Epithelial cell of proximal tubule (primary cell): ENCODE results near the gene SLC4A1. TPM values are rescaled to one million over a fixed set of nuclear protein-coding genes. Genes with fewer than 3 reads are reported as not detected.
"Not testable (repeated sequence)": the region's sequence is repeated elsewhere in the genome, so short reads cannot be mapped to it uniquely, and the experiment has no call there.

Experiments used
- DNase-seq: peaks from one replicate; pipeline ENCODE4 v3.0.0-alpha.2; 2011; ENCODE audit warnings: low read depth
- H3K4me3 ChIP-seq: 2 replicates; pipeline ENCODE4 v1.5.1; 2011; ENCODE audit warnings: low read depth, mild to moderate bottlenecking, low read length
- total RNA-seq: library from RNA; depleted of rRNA; stranded (reverse); fragments of >200 nt; gene quantifications from 2 replicates; pipeline ENCODE4 v1.2.3, GENCODE V29; 2015
- TF ChIP-seq, protein P1 (sequence below): conservative IDR thresholded peaks from 2 replicates; pipeline ENCODE4 v1.5.1; 2012; ENCODE audit warnings: low read depth, mild to moderate bottlenecking, low read length

Gene SLC4A1
- total RNA-seq, 1 donor from 2014 or later: not detected

DNA sequence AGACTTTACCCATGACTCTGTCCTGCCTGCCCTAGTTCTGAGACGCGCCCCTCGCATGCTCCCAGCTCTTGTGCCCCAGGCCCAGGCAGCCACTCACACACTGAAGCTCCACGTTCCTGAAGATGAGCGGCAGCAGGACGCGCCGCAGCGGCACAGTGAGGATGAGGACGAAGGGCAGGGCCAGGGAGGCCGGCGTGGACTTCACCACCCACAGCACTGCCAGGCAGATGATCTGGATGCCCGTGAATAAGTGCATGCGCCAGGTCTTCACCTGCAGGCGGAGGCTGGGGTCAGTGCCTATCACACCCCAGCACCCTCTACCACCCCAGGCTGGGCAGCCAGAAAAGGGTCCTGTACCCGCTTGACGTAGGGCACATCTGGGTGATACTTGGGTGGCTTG is 16.9 kb downstream of the SLC4A1 start:
- H3K4me3 ChIP-seq: no peak overlapping the region
- no peak for DNase-seq
- TF ChIP-seq, protein P1, sequence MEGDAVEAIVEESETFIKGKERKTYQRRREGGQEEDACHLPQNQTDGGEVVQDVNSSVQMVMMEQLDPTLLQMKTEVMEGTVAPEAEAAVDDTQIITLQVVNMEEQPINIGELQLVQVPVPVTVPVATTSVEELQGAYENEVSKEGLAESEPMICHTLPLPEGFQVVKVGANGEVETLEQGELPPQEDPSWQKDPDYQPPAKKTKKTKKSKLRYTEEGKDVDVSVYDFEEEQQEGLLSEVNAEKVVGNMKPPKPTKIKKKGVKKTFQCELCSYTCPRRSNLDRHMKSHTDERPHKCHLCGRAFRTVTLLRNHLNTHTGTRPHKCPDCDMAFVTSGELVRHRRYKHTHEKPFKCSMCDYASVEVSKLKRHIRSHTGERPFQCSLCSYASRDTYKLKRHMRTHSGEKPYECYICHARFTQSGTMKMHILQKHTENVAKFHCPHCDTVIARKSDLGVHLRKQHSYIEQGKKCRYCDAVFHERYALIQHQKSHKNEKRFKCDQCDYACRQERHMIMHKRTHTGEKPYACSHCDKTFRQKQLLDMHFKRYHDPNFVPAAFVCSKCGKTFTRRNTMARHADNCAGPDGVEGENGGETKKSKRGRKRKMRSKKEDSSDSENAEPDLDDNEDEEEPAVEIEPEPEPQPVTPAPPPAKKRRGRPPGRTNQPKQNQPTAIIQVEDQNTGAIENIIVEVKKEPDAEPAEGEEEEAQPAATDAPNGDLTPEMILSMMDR: no peak

DNA sequence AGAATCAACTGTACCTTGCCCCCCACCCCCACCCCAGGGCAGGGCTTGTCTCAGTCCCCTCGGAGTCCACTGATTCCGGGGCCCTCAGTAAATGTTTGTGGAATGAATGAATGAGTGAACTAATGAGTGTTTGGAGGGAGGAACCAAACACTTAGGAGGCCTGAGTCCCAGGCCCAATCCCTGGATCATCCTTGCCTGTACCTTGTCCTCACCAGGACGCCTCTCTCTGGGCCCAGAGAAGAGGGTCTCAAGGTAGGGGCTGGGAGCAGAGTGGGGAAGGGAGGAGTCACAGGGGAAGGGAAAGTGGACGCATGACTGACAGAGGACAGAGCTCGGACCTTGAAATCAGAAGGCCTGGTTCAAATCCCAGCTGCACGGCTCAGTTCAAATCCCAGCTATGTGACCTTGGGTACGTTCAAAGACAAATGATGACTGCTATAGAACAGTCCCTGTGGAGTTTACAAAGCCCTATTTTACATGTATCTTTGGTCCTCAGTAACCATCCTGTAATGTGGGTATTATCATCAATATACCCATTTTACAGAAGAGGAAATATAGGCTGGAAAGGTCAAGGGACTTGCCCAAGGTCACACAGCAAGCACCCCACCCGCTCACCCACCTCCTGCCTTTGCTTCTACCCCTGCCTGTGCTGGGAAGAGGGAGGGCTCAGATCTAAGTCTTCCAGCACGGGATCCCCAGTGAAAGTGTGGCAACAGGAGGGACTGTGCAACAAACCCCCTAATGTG is 18.3 kb downstream of the SLC4A1 start:
- DNase-seq: no peak
- H3K4me3 ChIP-seq: no peak overlapping the region
- TF ChIP-seq, protein P1: no peak

DNA sequence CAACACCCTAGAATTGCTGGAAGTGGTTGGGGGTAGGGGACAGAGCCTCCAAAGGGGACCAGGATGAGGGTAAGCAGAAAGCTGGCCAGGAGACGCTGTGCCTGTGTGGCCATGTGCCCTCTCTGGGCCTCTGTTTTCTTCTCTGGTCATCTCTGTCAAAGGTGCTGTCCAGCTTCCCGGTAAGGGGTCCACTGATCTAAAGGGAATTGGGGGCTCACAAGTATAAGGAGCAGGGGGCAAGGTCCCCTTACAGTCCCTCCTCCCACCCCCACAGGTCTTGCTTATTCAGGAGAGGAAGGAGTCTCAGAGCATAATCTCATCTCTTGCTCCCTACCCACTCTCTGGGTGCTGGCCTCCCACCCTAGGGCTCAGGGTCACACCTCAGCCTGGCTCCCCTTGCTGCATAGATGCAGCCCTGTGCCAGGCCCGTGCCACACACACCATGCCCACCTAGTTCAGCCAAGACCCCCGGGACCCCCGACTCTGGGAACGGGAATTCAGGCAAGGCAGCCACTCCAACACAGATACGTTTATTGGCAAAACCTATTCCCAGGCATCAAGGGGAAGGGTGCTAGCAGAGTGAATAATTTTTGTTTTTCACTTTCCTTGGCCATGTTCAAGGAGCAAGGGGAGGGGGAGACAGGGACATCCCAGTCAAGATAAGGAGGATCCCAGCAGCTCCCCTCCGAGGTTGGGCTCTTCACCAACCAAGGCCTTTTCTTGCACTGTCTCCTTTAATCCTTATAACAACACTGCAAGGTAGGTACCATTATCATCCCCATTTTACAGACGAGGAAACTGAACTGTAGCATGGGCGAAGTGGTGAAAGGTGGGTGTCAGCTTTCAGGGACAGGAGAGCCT is 19.8 kb downstream of the SLC4A1 start:
- DNase-seq: no peak
- TF ChIP-seq, protein P1: no peak

DNA sequence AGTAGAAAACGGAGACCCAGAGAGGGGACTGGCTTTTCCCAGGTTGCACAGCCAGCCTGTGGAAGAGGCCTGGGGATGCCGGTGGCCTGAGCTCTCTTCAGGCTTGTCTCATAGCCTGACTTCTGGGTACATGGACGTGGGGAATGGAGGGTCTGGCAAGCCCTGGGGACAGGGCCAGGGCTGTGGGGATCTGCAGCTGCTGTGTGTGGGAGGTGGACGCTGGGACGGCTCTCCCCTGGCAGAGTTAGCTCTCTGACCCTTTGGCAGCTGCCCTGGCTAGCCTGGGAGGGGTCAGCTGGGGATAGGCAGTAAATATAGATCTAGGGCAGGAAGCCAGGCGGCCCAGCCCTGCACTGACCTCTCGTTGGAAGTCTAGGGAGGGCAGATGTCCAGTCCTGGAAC is 20.5 kb downstream of the SLC4A1 start:
- DNase-seq: no peak
- TF ChIP-seq, protein P1: no peak
- H3K4me3 ChIP-seq: no peak overlapping the region

More for the DNA sequence above, 19.8 kb downstream of the SLC4A1 start:
- H3K4me3 ChIP-seq: no peak overlapping the region

DNA sequence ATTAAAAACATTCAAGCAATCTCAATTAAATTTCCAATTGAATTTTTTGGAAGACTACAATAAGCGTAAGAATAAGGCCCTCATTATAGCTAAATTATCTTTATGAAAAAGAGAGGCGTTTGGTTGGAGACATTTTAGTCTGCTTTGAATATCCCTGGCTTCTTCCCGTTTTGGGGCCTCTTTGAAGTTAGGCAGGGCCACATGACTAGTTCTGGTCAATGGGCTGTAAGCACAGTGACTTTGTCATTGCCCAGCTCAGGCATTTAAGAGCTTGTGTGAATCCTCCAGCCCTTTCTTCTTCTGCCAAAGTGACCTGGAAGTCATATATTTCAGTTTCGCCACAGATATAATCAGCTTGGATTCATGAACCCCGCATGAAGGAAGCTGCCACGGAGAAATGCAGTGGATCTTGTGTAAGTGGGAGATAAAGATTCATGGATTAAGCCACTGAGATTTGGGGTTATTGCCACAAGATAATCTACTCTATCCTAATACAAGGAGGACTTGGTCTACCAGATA is 26.8 kb downstream of the SLC4A1 start:
- no peak for DNase-seq
- TF ChIP-seq, protein P1: no peak

DNA sequence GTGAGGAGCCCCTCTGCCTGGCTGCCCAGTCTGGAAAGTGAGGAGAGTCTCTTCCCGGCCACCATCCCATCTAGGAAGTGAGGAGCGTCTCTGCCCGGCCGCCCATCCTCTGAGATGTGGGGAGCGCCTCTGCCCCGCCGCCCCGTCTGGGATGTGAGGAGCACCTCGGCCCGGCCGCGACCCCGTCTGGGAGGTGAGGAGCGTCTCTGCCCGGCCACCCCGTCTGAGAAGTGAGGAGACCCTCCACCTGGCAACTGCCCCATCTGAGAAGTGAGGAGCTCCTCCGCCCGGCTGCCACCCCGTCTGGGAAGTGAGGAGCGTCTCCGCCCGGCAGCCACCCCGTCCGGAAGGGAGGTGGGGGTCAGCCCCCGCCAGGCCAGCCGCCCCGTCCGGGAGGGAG is 30.0 kb downstream of the SLC4A1 start:
- H3K4me3 ChIP-seq, DNase-seq: not testable (repeated sequence)

More for the DNA sequence above, 26.8 kb downstream of the SLC4A1 start:
- no peak overlapping the region for H3K4me3 ChIP-seq

DNA sequence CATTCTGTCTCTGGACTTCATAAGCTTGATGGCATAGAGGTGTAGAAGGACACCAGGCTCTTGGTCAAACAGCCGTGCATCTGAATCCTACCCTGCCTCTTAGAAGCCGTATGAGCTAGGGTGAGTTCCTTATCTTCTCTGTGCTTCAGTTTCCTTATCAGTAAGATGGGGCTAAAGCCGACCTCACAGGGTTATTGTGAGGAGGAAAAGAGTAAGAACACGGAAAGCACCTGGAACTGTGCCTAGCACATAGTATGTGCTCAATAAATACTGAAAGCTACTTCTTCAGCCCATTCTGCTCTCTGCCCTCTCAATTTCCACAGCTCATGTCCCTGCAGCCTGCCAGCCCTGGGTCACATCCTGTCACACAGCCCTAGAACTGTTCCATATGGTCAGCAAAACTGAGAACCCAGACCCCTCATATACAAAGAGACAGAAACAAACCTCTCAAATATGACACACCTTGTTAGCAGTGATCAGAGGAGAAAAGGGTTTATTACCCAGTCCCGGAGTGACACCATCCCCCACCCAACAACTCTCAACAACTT is 31.4 kb downstream of the SLC4A1 start:
- DNase-seq: no peak
- H3K4me3 ChIP-seq: no peak overlapping the region
- TF ChIP-seq, protein P1: no peak
